HEK293T (cell line): Measurements from ENCODE around the gene PIEZO2.

ENCODE experiments used
- CTCF ChIA-PET: fragments of 350-600 bp; formaldehyde crosslinking; extraction: SDS; loops from one replicate; lab custom pipeline; 2021; ENCODE audit warnings: antibody characterized with exemption, inconsistent platforms; lab: Yijun Ruan, JAX
- POLR2A ChIA-PET: fragments of 350-600 bp; formaldehyde crosslinking; extraction: SDS; loops from one replicate; lab custom pipeline; 2020; ENCODE audit warnings: antibody characterized with exemption, inconsistent platforms; lab: Yijun Ruan, JAX
- DNase-seq: peaks from one replicate; pipeline ENCODE4 v3.0.0; 2012; ENCODE audit warnings: mixed read lengths; ENCODE audit errors: extremely low spot score
- ARNT ChIP-seq: fragments of 450-650 bp; IDR thresholded peaks from 2 replicates; pipeline ENCODE4 v1.6.1; 2017; ENCODE audit warnings: mild to moderate bottlenecking
- BHLHE40 ChIP-seq: fragments of 450-650 bp; IDR thresholded peaks from 2 replicates; pipeline ENCODE4 v1.6.1; 2016; ENCODE audit warnings: mild to moderate bottlenecking, moderate library complexity, borderline replicate concordance
- CTBP1 ChIP-seq: fragments of 450-650 bp; IDR thresholded peaks from 2 replicates; pipeline ENCODE4 v1.6.1; 2016; ENCODE audit warnings: borderline replicate concordance
- ELF4 ChIP-seq: fragments of 450-650 bp; IDR thresholded peaks from 2 replicates; pipeline ENCODE4 v1.6.1; 2017; ENCODE audit warnings: antibody characterized with exemption
- FOXA1 ChIP-seq: fragments of 450-650 bp; IDR thresholded peaks from 2 replicates; pipeline ENCODE4 v1.6.1; 2016; ENCODE audit warnings: mild to moderate bottlenecking
- FOXK2 ChIP-seq: fragments of 450-650 bp; IDR thresholded peaks from 2 replicates; pipeline ENCODE4 v1.6.1; 2016; ENCODE audit warnings: mild to moderate bottlenecking
- FOXM1 ChIP-seq: fragments of 450-650 bp; IDR thresholded peaks from 2 replicates; pipeline ENCODE4 v1.6.1; 2017; ENCODE audit warnings: mild to moderate bottlenecking, borderline replicate concordance
- HDGF ChIP-seq: fragments of 450-650 bp; IDR thresholded peaks from 2 replicates; pipeline ENCODE4 v1.6.1; 2017; ENCODE audit warnings: antibody characterized with exemption, borderline replicate concordance
- L3MBTL2 ChIP-seq: fragments of 450-650 bp; conservative IDR thresholded peaks from 2 replicates; pipeline ENCODE4 v1.6.1; 2016; ENCODE audit warnings: mild to moderate bottlenecking
- LEF1 ChIP-seq: fragments of 450-650 bp; IDR thresholded peaks from 2 replicates; pipeline ENCODE4 v1.6.1; 2017; ENCODE audit warnings: mild to moderate bottlenecking, borderline replicate concordance
- NFRKB ChIP-seq: fragments of 450-650 bp; IDR thresholded peaks from 2 replicates; pipeline ENCODE4 v1.6.1; 2016; ENCODE audit warnings: mild to moderate bottlenecking, moderate library complexity
- SP1 ChIP-seq: fragments of 450-650 bp; IDR thresholded peaks from 2 replicates; pipeline ENCODE4 v1.6.1; 2017
- SUZ12 ChIP-seq: fragments of 450-650 bp; IDR thresholded peaks from 2 replicates; pipeline ENCODE4 v1.6.1; 2016; ENCODE audit warnings: mild to moderate bottlenecking
- TARDBP ChIP-seq: fragments of 450-650 bp; IDR thresholded peaks from 2 replicates; pipeline ENCODE4 v1.6.1; 2016
- ZNF384 ChIP-seq: fragments of 450-650 bp; IDR thresholded peaks from 2 replicates; pipeline ENCODE4 v1.6.1; 2016
- TF ChIP-seq, protein P1 (sequence below): fragments of 450-650 bp; IDR thresholded peaks from 2 replicates; pipeline ENCODE4 v1.6.1; 2016

PIEZO2 gene

GRCh38 chr18:11096411-11096810 lies 53.0 kb downstream of the PIEZO2 start:
- no peak for DNase-seq
- CTCF ChIA-PET: no interaction called here
- POLR2A ChIA-PET: no interaction called here
- TF ChIP-seq HDGF (no peak), FOXM1 (no peak), FOXK2 (no peak), SUZ12 (no peak)

- POLR2A ChIA-PET: no interaction called here
- CTCF ChIA-PET: no interaction called here
- no peak for DNase-seq
- TF ChIP-seq SUZ12 (no peak), ARNT (no peak), BHLHE40 (no peak), TARDBP (no peak), LEF1 (no peak)
These were observed 53.6 kb downstream of the PIEZO2 start for GRCh38 chr18:11095674-11096293.

GRCh38 chr18:11095211-11095610 lies 54.2 kb downstream of the PIEZO2 start:
- no peak for TF ChIP-seq FOXK2
- no peak for TF ChIP-seq L3MBTL2
- no peak for TF ChIP-seq SP1
- TF ChIP-seq ELF4: no peak
- no peak for TF ChIP-seq SUZ12
- TF ChIP-seq TARDBP: no peak
- TF ChIP-seq BHLHE40: no peak
- no peak for TF ChIP-seq ZNF384
- TF ChIP-seq NFRKB: no peak
- no peak for TF ChIP-seq HDGF
- TF ChIP-seq, protein P1, sequence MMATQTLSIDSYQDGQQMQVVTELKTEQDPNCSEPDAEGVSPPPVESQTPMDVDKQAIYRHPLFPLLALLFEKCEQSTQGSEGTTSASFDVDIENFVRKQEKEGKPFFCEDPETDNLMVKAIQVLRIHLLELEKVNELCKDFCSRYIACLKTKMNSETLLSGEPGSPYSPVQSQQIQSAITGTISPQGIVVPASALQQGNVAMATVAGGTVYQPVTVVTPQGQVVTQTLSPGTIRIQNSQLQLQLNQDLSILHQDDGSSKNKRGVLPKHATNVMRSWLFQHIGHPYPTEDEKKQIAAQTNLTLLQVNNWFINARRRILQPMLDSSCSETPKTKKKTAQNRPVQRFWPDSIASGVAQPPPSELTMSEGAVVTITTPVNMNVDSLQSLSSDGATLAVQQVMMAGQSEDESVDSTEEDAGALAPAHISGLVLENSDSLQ: no peak
- no peak for TF ChIP-seq CTBP1
- TF ChIP-seq LEF1: no peak
- no peak for TF ChIP-seq FOXA1
- TF ChIP-seq ARNT: no peak
- TF ChIP-seq FOXM1: no peak
- DNase-seq: no peak
- CTCF ChIA-PET: no interaction called here
- POLR2A ChIA-PET: no interaction called here

DNA sequence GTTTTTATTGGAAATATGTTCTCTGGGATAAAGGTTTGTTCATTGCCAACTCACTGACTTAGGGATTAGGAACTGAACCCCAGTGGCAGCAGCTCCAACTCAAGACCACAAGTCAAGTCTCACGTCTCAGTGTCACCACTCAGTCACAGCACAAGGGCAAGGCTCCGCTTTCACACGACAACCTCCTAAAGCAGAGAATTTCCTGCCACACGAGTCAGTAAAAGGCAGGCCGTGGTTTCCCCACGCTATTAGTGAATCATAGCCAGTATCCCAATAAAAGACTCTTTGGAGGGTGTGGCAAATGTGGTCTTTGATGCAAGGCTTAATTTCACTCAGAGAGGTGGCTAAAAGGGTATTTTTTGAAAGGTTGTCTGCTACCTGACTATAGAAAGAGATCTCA lies 57.6 kb downstream of the PIEZO2 start:
- ChIA-PET POLR2A (no interaction called here), CTCF (no interaction called here)
- DNase-seq: no peak
- TF ChIP-seq LEF1 (no peak), TARDBP (no peak), ARNT (no peak), ZNF384 (no peak), L3MBTL2 (no peak), FOXK2 (no peak), ELF4 (no peak), CTBP1 (no peak), HDGF (no peak), FOXM1 (no peak), SUZ12 (no peak), FOXA1 (no peak), BHLHE40 (no peak), NFRKB (no peak), SP1 (no peak)
- TF ChIP-seq, protein P1: no peak

- no peak for TF ChIP-seq ZNF384
- CTCF ChIA-PET: no interaction called here
- no peak for DNase-seq
- POLR2A ChIA-PET: no interaction called here
These were observed 59.2 kb downstream of the PIEZO2 start for GRCh38 chr18:11089931-11090715.

DNA sequence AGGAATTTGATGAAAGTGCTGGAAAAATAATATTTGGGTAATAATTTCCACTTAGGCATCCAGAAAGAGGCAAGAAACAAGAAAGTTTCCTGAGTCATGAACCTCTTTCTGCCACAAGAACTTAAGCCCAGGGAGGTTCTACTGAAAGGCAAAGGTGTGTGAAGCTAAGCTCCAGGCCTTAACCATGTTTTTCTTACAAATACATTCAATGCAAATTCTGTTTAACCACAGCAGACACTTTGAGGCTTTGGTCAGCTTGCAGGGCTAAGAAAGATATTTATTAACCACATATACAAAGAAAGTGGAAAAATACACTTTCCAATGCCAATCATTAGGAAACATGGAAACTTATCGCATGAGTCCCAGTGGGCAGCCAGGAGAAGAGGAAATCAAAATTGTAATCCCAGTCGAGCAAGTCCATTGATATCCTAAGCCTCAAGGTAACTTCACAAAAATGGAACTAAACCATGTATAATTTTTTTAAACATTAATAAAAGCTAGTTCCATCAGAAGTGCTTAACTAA lies 68.3 kb downstream of the PIEZO2 start:
- DNase-seq: no peak
- CTCF ChIA-PET: interaction anchor here (1.0 kb wide), 1 partner anchor 40 kb away, joined by 3 read pairs; no protein-coding TSS in a partner anchor
- TF ChIP-seq, protein P1: no peak
- TF ChIP-seq ELF4: no peak
- no peak for TF ChIP-seq ARNT
- no peak for TF ChIP-seq BHLHE40
- no peak for TF ChIP-seq NFRKB
- TF ChIP-seq FOXK2: no peak
- no peak for TF ChIP-seq FOXM1
- TF ChIP-seq LEF1: no peak
- TF ChIP-seq ZNF384: no peak
- no peak for TF ChIP-seq SUZ12
- no peak for TF ChIP-seq CTBP1
- no peak for TF ChIP-seq L3MBTL2
- no peak for TF ChIP-seq TARDBP
- no peak for TF ChIP-seq SP1
- no peak for TF ChIP-seq HDGF
- TF ChIP-seq FOXA1: no peak
- POLR2A ChIA-PET: no interaction called here
